AG10803 (cell line): ENCODE measurements around the gene PARL.

Source experiments
- DNase-seq: peaks from one replicate; pipeline ENCODE4 v3.0.0; 2010; ENCODE audit warnings: low read depth
- H3K4me3 ChIP-seq: 2 replicates; pipeline ENCODE4 v1.5.1; 2011; ENCODE audit warnings: mild to moderate bottlenecking, low read length, control low read depth
- CTCF ChIP-seq: conservative IDR thresholded peaks from 2 replicates; pipeline ENCODE4 v1.5.1; 2011; ENCODE audit warnings: mild to moderate bottlenecking, low read length, control low read depth, inconsistent platforms

Gene PARL

DNA sequence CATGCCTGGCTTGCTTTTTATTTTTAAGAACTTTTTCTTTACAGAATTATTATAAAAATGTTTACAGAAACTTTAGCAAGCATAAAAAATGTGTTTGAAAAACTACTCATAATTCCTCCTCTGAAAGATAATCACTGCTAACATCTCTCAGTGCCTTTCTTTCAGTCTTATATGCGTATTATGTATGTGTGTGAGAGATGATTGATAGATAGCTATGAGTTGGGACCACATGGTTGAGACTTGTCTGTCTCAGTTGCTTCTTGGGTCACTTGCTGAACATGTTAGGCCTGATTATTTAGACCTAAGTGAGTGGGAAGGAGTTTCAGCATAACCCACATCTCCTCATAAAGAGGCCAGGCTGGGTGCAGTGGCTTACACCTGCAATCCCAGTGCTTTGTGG, 70.4 kb downstream of the PARL start:
- DNase-seq = no peak
- no peak overlapping the region for H3K4me3 ChIP-seq
- no peak for TF ChIP-seq CTCF

GRCh38 chr3:183812761-183813445, 71.8 kb downstream of the PARL start:
- no peak for DNase-seq
- no peak overlapping the region for H3K4me3 ChIP-seq
- TF ChIP-seq CTCF = no peak

DNA sequence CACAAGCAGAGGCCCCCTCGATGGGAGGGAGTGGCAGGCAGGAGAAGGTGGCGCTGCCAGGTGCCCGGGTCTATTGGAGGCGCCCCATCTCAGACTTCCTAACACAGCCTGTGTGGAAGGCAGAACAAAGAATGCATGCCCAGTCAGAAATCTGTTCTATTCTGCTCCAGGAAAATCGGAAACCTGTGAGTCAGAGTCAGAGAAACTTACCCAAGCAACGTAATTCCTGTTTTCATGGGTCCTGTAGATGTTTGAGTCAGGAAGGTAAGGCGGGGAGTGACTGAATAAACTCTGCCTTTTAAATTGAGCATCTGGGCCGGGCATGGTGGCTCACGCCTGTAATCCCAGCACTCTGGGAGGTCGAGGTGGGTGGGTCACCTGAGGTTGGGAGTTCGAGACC, 73.0 kb downstream of the PARL start:
- TF ChIP-seq CTCF = no peak
- DNase-seq = no peak
- no peak overlapping the region for H3K4me3 ChIP-seq

GRCh38 chr3:183810643-183811594, 73.8 kb downstream of the PARL start:
- TF ChIP-seq CTCF = no peak
- no peak overlapping the region for H3K4me3 ChIP-seq
- no peak for DNase-seq

GRCh38 chr3:183809270-183809669, 75.4 kb downstream of the PARL start:
- DNase-seq = no peak
- no peak overlapping the region for H3K4me3 ChIP-seq
- no peak for TF ChIP-seq CTCF

DNA sequence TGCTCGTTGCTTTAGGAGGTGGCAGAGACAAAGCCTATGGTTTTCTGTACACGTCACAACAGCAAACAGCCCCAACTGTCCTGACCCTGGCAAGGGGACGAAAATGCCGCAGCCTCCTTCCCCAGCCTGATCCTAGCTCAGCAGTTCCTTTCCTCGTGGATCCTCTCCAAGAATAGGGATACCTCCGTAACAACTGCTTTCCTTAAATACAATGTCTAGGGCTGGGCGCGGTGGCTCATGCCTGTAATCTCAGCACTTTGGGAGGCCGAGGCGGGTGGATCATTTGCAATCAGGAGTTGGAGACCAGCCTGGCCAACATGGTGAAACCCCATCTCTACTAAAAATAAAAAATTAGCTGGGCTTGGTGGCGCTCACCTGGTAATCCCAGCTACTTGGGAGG, 76.3 kb downstream of the PARL start:
- DNase-seq = no peak
- TF ChIP-seq CTCF = no peak
- H3K4me3 ChIP-seq = no peak overlapping the region

DNA sequence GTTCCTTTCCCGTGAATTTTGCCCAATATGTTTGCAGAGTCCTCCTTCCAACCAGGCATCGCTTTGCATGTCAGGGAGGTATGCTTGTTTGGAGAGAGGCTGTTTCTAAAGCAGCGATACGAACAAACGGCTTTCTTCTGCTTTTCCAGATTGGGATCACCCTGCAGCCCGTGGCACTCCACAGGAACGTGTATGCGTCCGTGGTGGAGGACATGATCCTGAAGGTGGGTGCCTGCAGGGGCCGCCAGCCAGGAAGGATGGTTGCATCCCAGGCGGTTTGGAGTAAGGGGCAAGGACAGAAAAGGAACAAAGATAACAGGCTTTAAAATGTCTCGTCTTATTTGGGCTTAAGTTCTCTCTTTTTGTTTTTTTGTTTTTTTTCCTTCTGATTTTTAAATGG, 76.8 kb downstream of the PARL start:
- DNase-seq = no peak
- TF ChIP-seq CTCF = no peak
- H3K4me3 ChIP-seq = no peak overlapping the region
